ENCODE measurements around the gene RCOR1. TPM values are rescaled to one million over a fixed set of nuclear protein-coding genes. Genes with fewer than 3 reads are reported as not detected.

The RCOR1 gene
- total RNA-seq (2012; rRNA removed) (9.0 and 11.4 TPM in 2 replicates), polyA plus RNA-seq (2012; rRNA removed) (8.8 and 11.2 TPM in 2 replicates), Bru-seq, nascent RNA (percentile 84 among the genes with signal in this experiment), BruChase-seq, experiment 1, labeled RNA remaining after a 6-hour chase (percentile 93 among the genes with signal in this experiment), BruChase-seq, experiment 2, labeled RNA remaining after a 2-hour chase (percentile 90 among the genes with signal in this experiment)
- polyA plus RNA-seq (2012; cell fraction: cytosol; rRNA removed) = 4.6 and 5.3 TPM in 2 replicates
- 5.2 and 18.9 TPM in 2 replicates for polyA plus RNA-seq (2012; cell fraction: nucleus; rRNA removed; ENCODE audit: low replicate concordance)
- long read RNA-seq, full-length matches to known transcripts = 3 of 13 reads
- long read RNA-seq, partial matches to known transcripts = 2 of 13 reads
- long read RNA-seq, other reads (novel, unspliced or antisense) = 8 of 13 reads

GRCh38 chr14:102591944-102592762 lies at the start of gene RCOR1:
Gene RCOR1, plus strand, starts transcription at chr14:102592649. Its CDS starts 238 bp downstream, at chr14:102592887.
- peak; percentile 89 for ATAC-seq (ENCODE audit: low read depth)
- Histone ChIP-seq H3K4me3 (ENCODE audit: insufficient read depth, low read depth, low read length) (peak within 1 kb of the TSS; percentile 99), H3K4me2 (ENCODE audit: low read depth, low read length) (peak within 1 kb of the TSS; percentile 96), H2AK5ac (ENCODE audit: low read depth, low read length) (peak within 1 kb of the TSS; percentile 37; the same call in 1 of the 2 replicates), H3K27ac (ENCODE audit: insufficient read depth, low read length) (peak within 1 kb of the TSS; percentile 95), H3K4ac (ENCODE audit: low read depth, low read length) (peak within 1 kb of the TSS; percentile 98), H2BK5ac (ENCODE audit: low read depth, low read length, poor library complexity, severe bottlenecking) (peak within 1 kb of the TSS; percentile 86), H2BK20ac (ENCODE audit: low read depth, low read length) (no peak within 1 kb of the TSS), H4K8ac (ENCODE audit: low read depth in 2 of 2, low read length in 2 of 2) (peak within 1 kb of the TSS; percentile 55 to 94; a peak in 3 of 4 replicates), H3K4me1 (ENCODE audit: control insufficient read depth, insufficient read depth, low read length) (peaks cover 8% of the 10 kb centered on the region), H2BK15ac (ENCODE audit: low read depth, low read length) (no peak within 1 kb of the TSS), H2AK9ac (replicated peaks; ENCODE audit: low read depth, low read length, poor library complexity) (peak within 1 kb of the TSS; percentile 97), H3K18ac (ENCODE audit: low read depth, low read length) (peak within 1 kb of the TSS; percentile 83), H2BK120ac (ENCODE audit: low read depth, low read length) (peak within 1 kb of the TSS; percentile 87), H3K27me3 (ENCODE audit: control insufficient read depth, insufficient read depth, low read length) (no peaks in the 10 kb centered on the region), H3K79me1 (ENCODE audit: low read depth in 1 of 2, low read length in 2 of 2) (peaks cover 3 to 46% of the 10 kb centered on the region in 2 experiments; a peak in 3 of 4 replicates), H4K5ac (ENCODE audit: low read depth, low read length) (peak within 1 kb of the TSS; percentile 71), H2AFZ (replicated peaks; ENCODE audit: low read length, poor library complexity) (peak within 1 kb of the TSS; percentile 99), H3K9me3 (ENCODE audit: control insufficient read depth, insufficient read depth, low read length) (no peaks in the 10 kb centered on the region), H3K56ac (ENCODE audit: extremely low read depth, insufficient read depth, low read length) (peak within 1 kb of the TSS; percentile 74), H4K20me1 (ENCODE audit: insufficient read depth, low read length) (peaks cover 22% of the 10 kb centered on the region), H3K9me1 (ENCODE audit: insufficient read depth, low read length) (peaks cover 3% of the 10 kb centered on the region), H3K14ac (replicated peaks; ENCODE audit: low read depth, low read length) (peak within 1 kb of the TSS; percentile 80), H3K23ac (ENCODE audit: low read depth, low read length) (0 out of 2 replicates have a peak within 1 kb of the TSS, but pooled peaks have one; percentile 46), H3K9ac (ENCODE audit: low read depth, low read length) (peak within 1 kb of the TSS; percentile 91), H4K91ac (ENCODE audit: insufficient read depth, low read depth, low read length) (peak within 1 kb of the TSS; percentile 84), H3K36me3 (ENCODE audit: control insufficient read depth, insufficient read depth, low read length) (no peaks in the 10 kb centered on the region)
- BruUV-seq (replicated peaks) = no TSS peak
- TF ChIP-seq MAZ (IDR thresholded peaks at IDR 0.05; ENCODE audit: borderline replicate concordance, low read depth, low read length) = peak; percentile 86
- peak; percentile 98 for TF ChIP-seq POLR2A (IDR thresholded peaks at IDR 0.05; ENCODE audit: low read depth, low read length)
- no peak for TF ChIP-seq MAFK (IDR thresholded peaks at IDR 0.05; ENCODE audit: low read depth, low read length)
- TF ChIP-seq FOS (IDR thresholded peaks at IDR 0.05; ENCODE audit: low read depth, low read length) = 0 out of 2 replicates have a peak, but pooled peaks have one; percentile 19
- 0 out of 2 replicates have a peak, but pooled peaks have one; percentile 13 for TF ChIP-seq SMC3 (IDR thresholded peaks at IDR 0.05; ENCODE audit: low read depth, low read length)
- TF ChIP-seq USF2 (IDR thresholded peaks at IDR 0.05; ENCODE audit: low read depth, low read length) = no peak
- ChIA-PET CTCF (no interaction called here), POLR2A (ENCODE audit: unreplicated experiment) (no interaction called here)
- in situ Hi-C loops (cut with MboI; ENCODE audit: low sequenced_read_pairs) = no loop called here
- dilution Hi-C loops (cut with HindIII; ENCODE audit: low sequenced_read_pairs, unreplicated experiment) = no loop called here
- peak; percentile 97 for DNase-seq
- 0% methylated on average over 13 of the region's 96 CpGs; no CpG with 5 or more reads in 1 of the 2 experiments for WGBS, 2 experiments (ENCODE audit: extremely low coverage in 2 of 2, insufficient read length in 1 of 2)
- intact Hi-C loops (cut with micrococcal nuclease) = loop anchor here (1.0 to 10.0 kb wide), 5 partner anchors 68 to 323 kb away; partner anchors contain the start of gene TRAF3
